Tibial nerve (tissue), 3 donors: ENCODE results near the gene AKR1C2.
"Not testable (repeated sequence)": the region's sequence is repeated elsewhere in the genome, so short reads cannot be mapped to it uniquely, and the experiment has no call there.

Source experiments
- POLR2A ChIP-seq, 2 donors: fragments of 450-650 bp; IDR thresholded peaks; one replicate each; pipeline ENCODE4 v1.6.1; 2017; ENCODE audit warnings: antibody characterized with exemption in 2 of 2, mild to moderate bottlenecking in 2 of 2, moderate library complexity in 2 of 2
- TF ChIP-seq, protein P1 (sequence below), 5 experiments: fragments of 200-600 bp in 3 of 5; fragments of 450-650 bp in 2 of 5; sonication (generic) in 3 of 5; IDR thresholded peaks; one replicate each; pipeline ENCODE4 v1.5.1; 2016 to 2019; ENCODE audit warnings: antibody characterized with exemption in 5 of 5, mild to moderate bottlenecking in 3 of 5, moderate library complexity in 2 of 5

DNA sequence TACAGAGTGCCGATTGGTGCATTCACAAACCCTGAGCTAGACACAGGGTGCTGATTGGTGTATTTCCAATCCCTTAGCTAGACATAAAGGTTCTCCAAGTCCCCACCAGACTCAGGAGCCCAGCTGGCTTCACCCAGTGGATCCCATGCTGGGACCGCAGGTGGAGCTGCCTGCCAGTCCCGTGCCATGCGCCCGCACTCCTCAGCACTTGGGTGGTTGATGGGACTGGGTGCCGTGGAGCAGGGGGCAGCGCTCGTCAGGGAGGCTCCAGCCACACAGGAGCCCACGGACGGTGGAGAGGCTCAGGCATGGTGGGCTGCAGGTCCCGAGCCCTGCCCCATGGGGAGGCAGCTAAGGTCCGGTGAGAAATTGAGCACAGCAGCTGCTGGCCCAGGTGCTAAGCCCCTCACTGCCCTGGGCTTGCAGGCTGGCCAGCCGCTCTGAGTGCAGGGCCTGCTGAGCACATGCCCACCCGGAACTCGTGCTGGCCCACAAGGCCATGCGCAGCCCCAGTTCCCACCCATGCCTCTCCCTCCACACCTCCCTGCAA is 49.4 kb upstream of the AKR1C2 start:
- TF ChIP-seq POLR2A (IDR thresholded peaks at IDR 0.05) = not testable (repeated sequence)
- TF ChIP-seq, protein P1, sequence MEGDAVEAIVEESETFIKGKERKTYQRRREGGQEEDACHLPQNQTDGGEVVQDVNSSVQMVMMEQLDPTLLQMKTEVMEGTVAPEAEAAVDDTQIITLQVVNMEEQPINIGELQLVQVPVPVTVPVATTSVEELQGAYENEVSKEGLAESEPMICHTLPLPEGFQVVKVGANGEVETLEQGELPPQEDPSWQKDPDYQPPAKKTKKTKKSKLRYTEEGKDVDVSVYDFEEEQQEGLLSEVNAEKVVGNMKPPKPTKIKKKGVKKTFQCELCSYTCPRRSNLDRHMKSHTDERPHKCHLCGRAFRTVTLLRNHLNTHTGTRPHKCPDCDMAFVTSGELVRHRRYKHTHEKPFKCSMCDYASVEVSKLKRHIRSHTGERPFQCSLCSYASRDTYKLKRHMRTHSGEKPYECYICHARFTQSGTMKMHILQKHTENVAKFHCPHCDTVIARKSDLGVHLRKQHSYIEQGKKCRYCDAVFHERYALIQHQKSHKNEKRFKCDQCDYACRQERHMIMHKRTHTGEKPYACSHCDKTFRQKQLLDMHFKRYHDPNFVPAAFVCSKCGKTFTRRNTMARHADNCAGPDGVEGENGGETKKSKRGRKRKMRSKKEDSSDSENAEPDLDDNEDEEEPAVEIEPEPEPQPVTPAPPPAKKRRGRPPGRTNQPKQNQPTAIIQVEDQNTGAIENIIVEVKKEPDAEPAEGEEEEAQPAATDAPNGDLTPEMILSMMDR (IDR thresholded peaks at IDR 0.05) = not testable (repeated sequence)
